Tibial nerve (tissue), 4 donors: Measurements from ENCODE around the gene EFCAB9.

Experiments used
- EP300 ChIP-seq, 2 donors: sonication (generic); formaldehyde crosslinking; IDR thresholded peaks; one replicate each; pipeline ENCODE4 v1.6.1; 2017; ENCODE audit warnings: antibody characterized with exemption in 2 of 2, mild to moderate bottlenecking in 1 of 2
- POLR2A ChIP-seq, 2 donors: fragments of 450-650 bp; IDR thresholded peaks; one replicate each; pipeline ENCODE4 v1.6.1; 2017; ENCODE audit warnings: antibody characterized with exemption in 2 of 2, mild to moderate bottlenecking in 2 of 2, moderate library complexity in 2 of 2
- TF ChIP-seq, protein P1 (sequence below), 5 experiments: fragments of 200-600 bp in 3 of 5; fragments of 450-650 bp in 2 of 5; sonication (generic) in 3 of 5; IDR thresholded peaks; one replicate each; pipeline ENCODE4 v1.5.1; 2016 to 2019; ENCODE audit warnings: antibody characterized with exemption in 5 of 5, mild to moderate bottlenecking in 3 of 5, moderate library complexity in 2 of 5

DNA sequence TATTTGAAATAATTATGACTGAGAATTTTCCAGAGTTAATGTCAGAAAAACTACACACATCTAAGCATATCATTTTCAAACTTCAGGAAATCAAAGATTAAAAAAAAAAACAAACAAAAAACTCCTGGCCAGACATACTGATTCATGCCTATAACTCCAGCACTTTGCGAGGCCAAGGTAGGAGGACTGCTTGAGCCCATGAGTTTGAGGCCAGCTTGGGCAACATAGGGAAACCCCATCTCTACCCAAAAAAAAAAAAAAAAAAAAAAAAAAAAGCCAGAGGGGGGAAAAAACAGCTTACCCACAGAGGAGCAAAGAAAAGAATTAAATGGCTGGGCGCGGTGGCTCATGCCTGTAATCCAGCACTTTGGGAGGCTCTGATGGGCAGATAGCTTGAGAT is 22.4 kb downstream of the EFCAB9 start:
- TF ChIP-seq, protein P1, sequence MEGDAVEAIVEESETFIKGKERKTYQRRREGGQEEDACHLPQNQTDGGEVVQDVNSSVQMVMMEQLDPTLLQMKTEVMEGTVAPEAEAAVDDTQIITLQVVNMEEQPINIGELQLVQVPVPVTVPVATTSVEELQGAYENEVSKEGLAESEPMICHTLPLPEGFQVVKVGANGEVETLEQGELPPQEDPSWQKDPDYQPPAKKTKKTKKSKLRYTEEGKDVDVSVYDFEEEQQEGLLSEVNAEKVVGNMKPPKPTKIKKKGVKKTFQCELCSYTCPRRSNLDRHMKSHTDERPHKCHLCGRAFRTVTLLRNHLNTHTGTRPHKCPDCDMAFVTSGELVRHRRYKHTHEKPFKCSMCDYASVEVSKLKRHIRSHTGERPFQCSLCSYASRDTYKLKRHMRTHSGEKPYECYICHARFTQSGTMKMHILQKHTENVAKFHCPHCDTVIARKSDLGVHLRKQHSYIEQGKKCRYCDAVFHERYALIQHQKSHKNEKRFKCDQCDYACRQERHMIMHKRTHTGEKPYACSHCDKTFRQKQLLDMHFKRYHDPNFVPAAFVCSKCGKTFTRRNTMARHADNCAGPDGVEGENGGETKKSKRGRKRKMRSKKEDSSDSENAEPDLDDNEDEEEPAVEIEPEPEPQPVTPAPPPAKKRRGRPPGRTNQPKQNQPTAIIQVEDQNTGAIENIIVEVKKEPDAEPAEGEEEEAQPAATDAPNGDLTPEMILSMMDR (IDR thresholded peaks at IDR 0.05) = no peak
- TF ChIP-seq EP300 (IDR thresholded peaks at IDR 0.05) = no peak
- TF ChIP-seq POLR2A (IDR thresholded peaks at IDR 0.05) = no peak
